Activated CD4-positive, alpha-beta memory T cell treated with anti-CD3 and anti-CD28 coated beads for 36 hours (primary cell): ENCODE results near the gene EIF2B4. TPM values are rescaled to one million over a fixed set of nuclear protein-coding genes. Genes with fewer than 3 reads are reported as not detected.
A peak's percentile ranks its signal among the peaks of the same experiment; 100 is the strongest.

ENCODE experiments used
- CTCF ChIA-PET: fragments of 350-600 bp; sonication (Branson Sonifier 250); formaldehyde crosslinking; loops from one replicate; lab custom pipeline; 2021; ENCODE audit warnings: antibody characterized with exemption, inconsistent platforms; lab: Charles Lee
- POLR2A ChIA-PET: fragments of 350-600 bp; sonication (Branson Sonifier 250); formaldehyde crosslinking; loops from one replicate; lab custom pipeline; 2021; ENCODE audit warnings: antibody characterized with exemption; lab: Charles Lee
- DNase-seq: peaks from one replicate; pipeline ENCODE4 v3.0.0-alpha.2; 2020
- H3K27ac Mint-ChIP-seq: one replicate; pipeline ENCODE4 v1.8.0; 2021; ENCODE audit warnings: mixed read lengths
- H3K27me3 Mint-ChIP-seq: one replicate; pipeline ENCODE4 v1.8.0; 2021; ENCODE audit warnings: mixed read lengths
- H3K36me3 Mint-ChIP-seq: one replicate; pipeline ENCODE4 v1.8.0; 2021; ENCODE audit warnings: mixed read lengths
- H3K4me1 Mint-ChIP-seq: one replicate; pipeline ENCODE4 v1.8.0; 2021; ENCODE audit warnings: low read depth, mixed read lengths
- H3K4me3 Mint-ChIP-seq: one replicate; pipeline ENCODE4 v1.8.0; 2021; ENCODE audit warnings: mild to moderate bottlenecking, mixed read lengths
- H3K9me3 Mint-ChIP-seq: one replicate; pipeline ENCODE4 v1.8.0; 2021; ENCODE audit warnings: mixed read lengths
- intact Hi-C: fragments of 100-400 bp; cut with micrococcal nuclease; formaldehyde crosslinking; loops from one replicate; pipeline ENCODE4 v1.15.1; 2023
- total RNA-seq, 2 experiments: library from RNA; stranded (reverse); gene quantifications; one replicate each; pipeline ENCODE4 v1.2.3, GENCODE V29; 2021

Gene EIF2B4
- total RNA-seq, 2 experiments from 2014 or later = 34.6 to 36.5 TPM

DNA sequence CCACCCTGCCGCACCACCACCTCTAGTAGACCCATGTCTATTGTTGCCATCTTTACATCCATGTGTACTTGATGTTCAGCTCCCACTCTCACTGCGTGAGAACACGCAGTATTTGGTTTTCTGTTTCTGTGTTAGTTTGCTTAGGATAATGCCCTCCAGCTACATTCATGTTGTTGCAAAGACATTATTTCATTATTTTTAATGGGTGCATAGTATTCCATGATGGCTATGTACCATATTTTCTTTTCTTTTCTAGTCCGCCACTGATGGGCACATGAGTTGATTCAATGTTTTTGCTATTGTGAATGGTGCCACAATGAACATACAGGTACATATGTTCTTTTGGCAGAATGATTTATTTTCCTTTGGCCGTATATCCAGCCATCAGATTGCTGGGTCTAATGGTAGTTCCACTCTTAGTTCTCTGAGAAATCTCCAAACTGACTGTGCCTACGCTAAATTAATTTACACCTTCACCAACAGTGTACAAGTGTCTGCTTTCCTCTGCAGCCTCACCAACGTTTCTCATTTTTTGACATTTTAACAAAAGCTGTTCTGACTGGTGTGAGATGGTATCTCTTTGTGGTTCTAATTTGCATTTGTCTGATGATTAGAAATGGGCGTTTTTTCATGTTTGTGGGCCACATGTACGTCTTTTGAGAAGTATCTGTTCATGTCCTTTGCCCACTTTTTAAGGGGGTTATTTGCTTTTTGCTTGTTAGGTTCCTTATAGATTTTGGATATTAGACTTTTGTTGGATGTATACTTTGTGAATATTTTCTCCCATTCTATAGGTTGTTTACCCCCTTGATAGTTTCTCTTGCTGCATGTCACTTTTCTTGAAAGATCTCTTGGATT, 20.9 kb upstream of the EIF2B4 start:
- ChIA-PET POLR2A (no interaction called here), CTCF (interaction anchor here (0.6 kb wide), 1 partner anchor 45 kb away, joined by 3 read pairs; no protein-coding TSS in a partner anchor)
- intact Hi-C loops = no loop called here
- peak overlapping the region; percentile 3 for H3K4me3 Mint-ChIP-seq
- H3K36me3 Mint-ChIP-seq = peaks cover 16% of the 10 kb centered on the region
- H3K27me3 Mint-ChIP-seq = no peaks in the 10 kb centered on the region
- H3K4me1 Mint-ChIP-seq = peaks cover 25% of the 10 kb centered on the region
- no peaks in the 10 kb centered on the region for H3K9me3 Mint-ChIP-seq
- peak overlapping the region; percentile 67 for H3K27ac Mint-ChIP-seq
- DNase-seq = no peak

DNA sequence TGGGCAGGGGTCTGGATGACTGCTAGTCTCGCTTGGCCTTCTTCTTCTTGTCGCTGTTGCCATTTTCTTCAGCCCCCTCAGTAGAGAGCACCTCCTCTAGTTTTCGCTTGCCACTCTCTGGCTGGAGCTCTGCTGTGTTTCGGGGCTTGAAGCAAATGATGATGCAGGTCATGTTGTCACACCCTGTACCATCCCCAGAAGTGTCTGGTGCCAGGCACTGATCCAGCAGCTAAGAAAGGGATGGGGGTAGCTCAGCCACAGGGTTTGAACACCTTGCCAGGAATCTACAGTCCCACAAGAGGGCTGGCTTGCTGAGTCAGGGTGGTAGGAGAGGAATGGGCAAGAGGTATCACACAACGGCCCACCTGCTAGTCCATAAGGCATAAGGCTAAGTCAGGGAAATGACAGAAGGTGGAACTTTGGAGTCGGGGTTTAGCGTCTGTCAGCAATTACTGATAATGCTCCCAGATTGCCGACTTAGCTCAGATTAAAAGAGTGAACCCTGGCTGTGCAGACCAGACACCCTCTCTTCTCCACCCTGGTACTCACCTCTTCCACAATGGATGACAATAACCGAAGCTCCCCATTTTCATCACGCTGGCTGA, 11.5 kb upstream of the EIF2B4 start:
- Mint-ChIP-seq H3K36me3 (peaks cover 56% of the 10 kb centered on the region), H3K4me3 (peak overlapping the region; percentile 90), H3K4me1 (peaks cover 22% of the 10 kb centered on the region), H3K27ac (peak overlapping the region; percentile 80), H3K27me3 (no peaks in the 10 kb centered on the region), H3K9me3 (no peaks in the 10 kb centered on the region)
- DNase-seq = no peak
- ChIA-PET CTCF (interaction anchor here (0.9 to 1.6 kb wide), 3 partner anchors 10 to 48 kb away, joined by 4 to 5 read pairs (median 5); no protein-coding TSS in a partner anchor), POLR2A (interaction anchor here (3.0 to 5.0 kb wide), 2 partner anchors 11 to 28 kb away, joined by 18 to 54 read pairs; partner anchors contain the start of genes EIF2B4, PPM1G and SNX17)
- intact Hi-C loops = loop anchor here (2.0 kb wide), 1 partner anchor 49 kb away; no protein-coding TSS in a partner anchor

DNA sequence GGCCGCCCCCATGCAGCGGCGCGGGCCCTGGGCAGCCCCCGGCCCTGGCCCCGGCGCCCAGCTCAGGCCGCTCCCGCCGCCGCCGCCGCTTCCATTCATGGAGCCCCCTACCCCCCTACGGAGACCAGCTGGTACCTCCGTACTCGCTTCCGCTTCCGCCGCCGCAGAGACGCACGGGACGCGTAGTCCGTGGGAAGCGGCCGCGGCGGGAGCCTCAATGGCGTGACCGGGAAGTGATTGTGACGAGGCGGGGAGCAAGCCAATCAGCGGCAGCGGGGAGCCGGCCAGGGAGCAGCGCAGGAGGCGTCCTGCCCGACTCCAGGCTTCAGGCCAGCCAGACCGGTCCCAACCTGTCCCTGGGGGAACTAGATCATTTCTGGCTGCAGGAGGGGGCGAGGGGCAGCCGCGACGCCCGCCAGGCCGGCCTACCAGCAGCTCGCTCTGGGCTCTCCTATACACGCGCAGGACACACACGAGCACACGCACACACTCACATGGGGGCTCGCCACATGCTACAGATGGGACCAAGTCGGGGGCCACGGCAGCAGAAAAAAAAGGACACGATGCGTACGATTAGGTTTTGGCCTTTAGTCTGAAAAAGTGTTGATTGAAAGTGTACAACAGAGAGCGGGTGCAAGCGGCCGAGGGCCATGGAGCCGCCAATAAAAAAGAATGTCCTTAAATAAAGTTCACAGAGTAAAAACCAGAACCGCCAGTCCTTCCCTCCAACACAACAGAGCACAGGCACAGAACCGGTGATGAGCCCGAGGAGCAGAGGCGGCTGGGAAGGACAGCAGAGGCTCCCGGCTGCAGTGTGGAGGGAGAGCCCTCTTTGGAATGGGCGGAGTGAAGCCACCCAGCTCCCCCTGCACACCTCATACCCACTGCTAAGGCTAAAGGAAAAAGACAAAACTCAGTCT, 10.7 kb upstream of the EIF2B4 start, which contains the start of gene ZNF513:
Gene ZNF513, minus strand, starts transcription at position 109 of the 920 bp plus-strand sequence. CDS start 208 bp downstream, outside the sequence.
- Mint-ChIP-seq H3K36me3 (peaks cover 62% of the 10 kb centered on the region), H3K4me3 (peak within 1 kb of the TSS; percentile 90), H3K27me3 (no peaks in the 10 kb centered on the region), H3K27ac (peak within 1 kb of the TSS; percentile 80), H3K4me1 (peaks cover 22% of the 10 kb centered on the region), H3K9me3 (no peaks in the 10 kb centered on the region)
- CTCF ChIA-PET = interaction anchor here (1.0 to 2.5 kb wide), 6 partner anchors 10 to 302 kb away, joined by 3 to 15 read pairs (median 4); partner anchors contain the start of genes PPM1G and SNX17
- intact Hi-C loops = loop anchor here (1.0 to 2.0 kb wide), 4 partner anchors 11 to 50 kb away; partner anchors contain the start of genes EIF2B4, GTF3C2, PPM1G and SNX17
- DNase-seq = peak; percentile 94
- POLR2A ChIA-PET = interaction anchor here (0.9 to 5.0 kb wide), 6 partner anchors 10 to 57 kb away, joined by 3 to 54 read pairs (median 5); partner anchors contain the start of genes EIF2B4, GTF3C2, NRBP1 and PPM1G

DNA sequence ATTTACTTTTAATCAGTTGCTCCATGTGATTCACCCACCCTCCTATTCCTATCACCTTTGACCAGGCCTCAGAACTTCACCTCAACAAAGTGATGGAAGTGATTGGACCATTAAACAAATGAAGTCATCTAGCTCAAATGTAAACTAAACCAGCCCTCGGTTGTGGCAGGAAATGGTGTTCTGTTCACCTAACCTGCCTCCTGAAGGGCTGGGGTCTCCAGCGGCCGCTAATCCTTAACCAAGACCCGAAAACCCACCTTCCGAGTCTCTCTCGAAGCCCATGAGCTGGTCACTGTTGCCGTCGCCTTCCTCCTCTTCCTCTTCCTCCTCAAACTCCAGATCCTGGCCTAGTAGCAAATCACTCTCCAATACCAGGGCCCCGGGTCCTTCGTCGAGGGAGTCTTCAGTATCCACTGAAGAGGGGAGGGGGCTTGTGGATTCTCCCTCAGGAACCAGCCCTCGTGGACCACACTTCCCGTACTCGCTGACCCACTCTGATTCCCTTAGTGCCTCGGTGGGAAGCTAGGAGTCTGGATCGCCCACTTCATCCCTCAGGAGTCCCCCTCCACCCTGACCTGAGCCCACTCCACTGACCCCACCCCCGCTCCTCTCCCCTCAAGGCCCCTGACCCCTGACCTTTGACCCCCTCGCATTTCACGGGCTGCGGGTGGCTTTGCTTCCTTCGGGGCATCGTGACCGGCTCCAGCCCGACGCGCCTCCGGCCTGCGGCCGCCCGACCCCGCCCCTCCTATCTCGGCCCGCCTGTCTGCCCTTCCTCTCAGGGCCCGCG, 9.9 kb upstream of the EIF2B4 start:
- H3K9me3 Mint-ChIP-seq = no peaks in the 10 kb centered on the region
- ChIA-PET POLR2A (interaction anchor here (0.7 to 5.0 kb wide), 9 partner anchors 9 to 329 kb away, joined by 3 to 54 read pairs (median 3); partner anchors contain the start of genes EIF2B4, GTF3C2, NRBP1 and PPM1G), CTCF (interaction anchor here (0.8 to 2.5 kb wide), 8 partner anchors 9 to 303 kb away, joined by 3 to 15 read pairs (median 5); partner anchors contain the start of genes EIF2B4, PPM1G and SNX17)
- peaks cover 22% of the 10 kb centered on the region for H3K4me1 Mint-ChIP-seq
- peak overlapping the region; percentile 90 for H3K4me3 Mint-ChIP-seq
- intact Hi-C loops = loop anchor here (1.0 to 2.0 kb wide), 4 partner anchors 10 to 51 kb away; partner anchors contain the start of genes EIF2B4, GTF3C2, PPM1G and SNX17
- peak; percentile 74 for DNase-seq
- peak overlapping the region; percentile 80 for H3K27ac Mint-ChIP-seq
- peaks cover 66% of the 10 kb centered on the region for H3K36me3 Mint-ChIP-seq
- no peaks in the 10 kb centered on the region for H3K27me3 Mint-ChIP-seq

DNA sequence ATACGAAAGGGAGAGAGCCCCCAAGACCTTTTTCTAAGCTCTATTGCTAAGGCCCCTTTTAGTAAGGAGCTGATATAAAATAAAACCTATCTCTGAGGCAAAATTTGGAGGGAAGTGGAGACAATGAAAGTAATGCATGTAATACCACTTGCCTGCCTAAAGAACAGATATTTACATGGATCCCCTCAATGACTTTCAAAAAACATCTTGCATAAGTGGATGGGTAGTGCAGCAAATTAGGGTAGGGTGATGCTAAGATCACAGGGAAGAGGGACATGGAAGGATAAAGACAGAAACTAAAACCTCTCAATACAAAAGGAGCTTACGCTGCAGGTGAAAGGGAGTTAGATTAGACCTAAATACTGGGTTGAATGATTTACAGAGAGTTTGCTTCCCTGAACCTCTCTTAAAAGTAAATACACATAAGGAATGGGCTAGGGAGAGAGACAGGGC, 9.3 kb upstream of the EIF2B4 start:
- H3K27me3 Mint-ChIP-seq = no peaks in the 10 kb centered on the region
- peaks cover 22% of the 10 kb centered on the region for H3K4me1 Mint-ChIP-seq
- H3K27ac Mint-ChIP-seq = peak overlapping the region; percentile 80
- intact Hi-C loops = no loop called here
- ChIA-PET CTCF (interaction anchor here (0.8 to 2.5 kb wide), 5 partner anchors 8 to 303 kb away, joined by 4 to 15 read pairs (median 6); partner anchors contain the start of genes EIF2B4, PPM1G and SNX17), POLR2A (interaction anchor here (0.7 to 5.0 kb wide), 6 partner anchors 9 to 328 kb away, joined by 3 to 54 read pairs (median 3); partner anchors contain the start of genes EIF2B4, PPM1G and SNX17)
- H3K9me3 Mint-ChIP-seq = no peaks in the 10 kb centered on the region
- DNase-seq = no peak
- peak overlapping the region; percentile 90 for H3K4me3 Mint-ChIP-seq
- H3K36me3 Mint-ChIP-seq = peaks cover 71% of the 10 kb centered on the region

DNA sequence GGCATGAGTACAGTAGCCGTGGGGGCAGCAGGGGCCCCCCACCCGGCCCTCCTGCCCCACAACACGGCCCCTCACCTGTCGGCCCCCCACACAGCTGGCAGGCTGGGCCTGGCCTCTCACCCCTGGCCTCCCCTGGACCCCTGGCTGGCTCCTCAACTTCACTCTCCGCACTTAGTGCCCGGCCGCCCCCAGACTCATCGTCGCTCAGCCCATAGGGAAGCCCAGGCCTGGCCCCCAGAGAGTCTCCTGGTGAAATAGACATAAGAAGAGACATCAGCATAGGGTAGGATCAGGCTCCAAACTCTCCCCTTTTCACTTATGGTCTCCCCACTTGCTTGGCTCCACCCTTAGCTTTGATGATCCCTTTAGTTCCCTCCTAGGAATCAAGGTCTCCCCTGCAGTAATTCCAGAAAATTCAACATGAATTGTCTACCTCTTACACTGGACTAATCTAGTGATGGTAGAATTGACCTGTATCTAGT, 8.7 kb upstream of the EIF2B4 start:
- no peak for DNase-seq
- H3K4me3 Mint-ChIP-seq = peak overlapping the region; percentile 90
- peaks cover 22% of the 10 kb centered on the region for H3K4me1 Mint-ChIP-seq
- peak overlapping the region; percentile 80 for H3K27ac Mint-ChIP-seq
- H3K9me3 Mint-ChIP-seq = no peaks in the 10 kb centered on the region
- ChIA-PET POLR2A (interaction anchor here (1.3 to 5.0 kb wide), 3 partner anchors 8 to 52 kb away, joined by 3 to 54 read pairs (median 18); partner anchors contain the start of genes EIF2B4, PPM1G and SNX17), CTCF (interaction anchor here (0.8 to 2.5 kb wide), 4 partner anchors 8 to 304 kb away, joined by 5 to 15 read pairs (median 10); partner anchors contain the start of genes EIF2B4 and SNX17)
- no peaks in the 10 kb centered on the region for H3K27me3 Mint-ChIP-seq
- H3K36me3 Mint-ChIP-seq = peaks cover 69% of the 10 kb centered on the region
- intact Hi-C loops = no loop called here

DNA sequence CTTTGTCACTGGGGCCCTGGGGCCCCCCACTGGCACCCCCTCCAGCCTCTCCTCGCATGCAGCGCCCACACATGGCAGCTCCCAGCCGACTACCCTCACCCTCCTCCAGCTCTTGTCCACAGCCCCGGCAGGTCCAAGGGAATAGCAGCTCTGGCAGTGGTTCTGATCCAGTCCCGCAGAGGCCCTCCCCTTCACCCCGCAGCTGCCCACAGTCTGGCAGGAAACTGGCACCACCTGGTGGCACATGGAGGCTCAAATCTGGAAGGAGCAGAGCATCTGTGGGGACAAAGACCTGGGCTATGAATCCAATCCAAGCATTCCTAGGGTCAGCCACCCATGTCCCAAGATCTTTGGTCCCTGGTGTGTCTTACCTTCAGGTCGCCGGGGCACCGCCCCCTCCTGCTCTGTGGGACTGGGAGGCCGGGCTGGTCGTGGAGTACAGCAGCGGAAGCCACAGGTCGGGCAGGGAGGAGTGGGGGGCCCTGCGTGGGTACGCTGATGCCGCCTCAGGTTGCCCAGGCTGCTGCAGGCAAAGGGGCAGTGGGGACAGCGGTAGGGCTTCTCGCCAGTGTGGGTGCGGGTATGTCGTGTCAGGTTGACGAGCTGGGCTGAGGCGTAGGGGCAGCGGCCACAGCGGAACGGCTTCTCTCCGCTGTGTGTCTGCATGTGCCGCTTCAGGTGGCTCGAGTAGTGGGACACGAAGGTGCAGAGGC, 8.1 kb upstream of the EIF2B4 start:
- H3K4me1 Mint-ChIP-seq = peaks cover 22% of the 10 kb centered on the region
- no peak for DNase-seq
- peaks cover 67% of the 10 kb centered on the region for H3K36me3 Mint-ChIP-seq
- intact Hi-C loops = no loop called here
- CTCF ChIA-PET = interaction anchor here (2.5 kb wide), 1 partner anchor 305 kb away, joined by 15 read pairs; no protein-coding TSS in a partner anchor
- no peaks in the 10 kb centered on the region for H3K27me3 Mint-ChIP-seq
- no peaks in the 10 kb centered on the region for H3K9me3 Mint-ChIP-seq
- H3K4me3 Mint-ChIP-seq = no peak overlapping the region
- POLR2A ChIA-PET = interaction anchor here (0.8 to 5.0 kb wide), 2 partner anchors 7 to 168 kb away, joined by 4 to 54 read pairs; partner anchors contain the start of genes EIF2B4 and SNX17
- no peak overlapping the region for H3K27ac Mint-ChIP-seq

DNA sequence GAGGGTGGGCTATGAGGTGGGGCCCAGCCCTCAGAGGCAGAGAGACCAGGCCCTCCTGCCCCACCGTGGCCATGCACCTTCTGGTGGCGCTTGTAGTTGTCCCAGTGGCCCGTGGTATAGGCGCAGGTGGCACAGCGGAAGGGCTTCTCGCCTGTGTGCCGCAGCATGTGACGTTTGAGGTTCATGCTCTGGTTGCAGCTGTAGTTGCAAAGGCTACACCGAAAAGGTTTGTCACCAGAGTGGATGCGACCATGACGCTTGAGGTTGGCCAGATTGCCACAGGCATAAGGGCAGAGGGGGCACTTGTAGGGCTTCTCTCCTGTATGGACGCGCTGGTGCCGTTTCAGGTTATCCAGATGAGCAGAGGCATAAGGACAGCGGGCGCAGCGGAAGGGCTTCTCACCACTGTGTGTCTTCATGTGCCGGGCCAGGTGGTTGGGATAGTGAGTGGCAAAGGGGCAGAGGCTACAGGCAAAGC, 7.5 kb upstream of the EIF2B4 start:
- CTCF ChIA-PET = no interaction called here
- intact Hi-C loops = no loop called here
- Mint-ChIP-seq H3K4me3 (no peak overlapping the region), H3K4me1 (peaks cover 27% of the 10 kb centered on the region), H3K36me3 (peaks cover 71% of the 10 kb centered on the region), H3K27me3 (no peaks in the 10 kb centered on the region), H3K27ac (no peak overlapping the region), H3K9me3 (no peaks in the 10 kb centered on the region)
- DNase-seq = no peak
- POLR2A ChIA-PET = interaction anchor here (0.8 kb wide), 1 partner anchor 168 kb away, joined by 4 read pairs; no protein-coding TSS in a partner anchor

DNA sequence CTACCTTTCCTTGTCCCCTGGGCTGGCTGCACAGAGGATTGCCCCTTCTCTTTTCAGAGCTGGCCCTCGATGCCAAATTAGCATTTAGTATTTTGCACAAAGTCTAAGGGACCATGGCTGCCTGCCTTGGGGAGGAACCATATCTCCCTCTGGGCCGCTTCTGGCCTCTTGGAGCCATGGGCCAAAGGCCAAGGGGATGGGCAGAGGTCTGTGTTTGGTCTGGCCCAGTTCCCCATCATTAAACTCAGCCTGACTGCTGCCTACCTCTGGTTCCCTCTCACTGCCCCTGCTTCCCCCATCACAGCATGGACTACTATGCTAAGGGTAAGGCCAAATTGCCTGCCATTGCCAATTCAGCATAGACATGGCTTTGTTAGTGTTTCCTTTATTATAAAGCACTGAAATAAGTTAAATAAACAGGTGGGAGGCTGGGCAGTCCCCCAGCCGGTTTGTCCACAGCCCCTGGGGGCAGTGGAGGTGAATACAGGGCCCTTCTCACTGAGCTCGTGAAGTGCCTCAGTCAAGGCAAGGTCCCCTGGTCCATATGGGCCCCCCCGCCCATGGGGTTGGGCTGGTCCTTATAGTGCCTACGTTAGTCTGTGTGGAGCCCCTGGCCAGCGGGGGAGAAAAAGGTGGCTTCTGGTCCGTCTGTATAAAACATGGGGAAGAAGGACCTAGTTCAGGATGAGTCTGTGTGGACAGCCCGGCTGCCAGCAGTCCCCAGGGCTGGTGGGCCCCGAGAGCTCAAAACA, 6.9 kb upstream of the EIF2B4 start:
- POLR2A ChIA-PET = interaction anchor here (0.8 kb wide), 1 partner anchor 167 kb away, joined by 4 read pairs; no protein-coding TSS in a partner anchor
- CTCF ChIA-PET = no interaction called here
- Mint-ChIP-seq H3K27me3 (no peaks in the 10 kb centered on the region), H3K27ac (no peak overlapping the region), H3K4me1 (peaks cover 32% of the 10 kb centered on the region), H3K4me3 (no peak overlapping the region), H3K9me3 (no peaks in the 10 kb centered on the region), H3K36me3 (peaks cover 72% of the 10 kb centered on the region)
- no peak for DNase-seq
- intact Hi-C loops = no loop called here
